CD4-positive, alpha-beta T cell treated with Interleukin-4 for 1 hour (primary cell): ENCODE measurements around the gene ZNF732.
A peak's percentile ranks its signal among the peaks of the same experiment; 100 is the strongest.
"Not testable (repeated sequence)": the region's sequence is repeated elsewhere in the genome, so short reads cannot be mapped to it uniquely, and the experiment has no call there.

Experiments
- DNase-seq, 2 donors: peaks; one replicate each; pipeline ENCODE4 v3.0.0-alpha.2; 2020 to 2022

ZNF732 gene

GRCh38 chr4:304969-305680, at the start of gene ZNF732:
Gene ZNF732 (minus strand): TSS chr4:305474. CDS start chr4:305310, 164 bp downstream.
- no peak for DNase-seq

- DNase-seq, result no peak
Observed at GRCh38 chr4:340011-340410, 34.7 kb upstream of the ZNF732 start.

DNA sequence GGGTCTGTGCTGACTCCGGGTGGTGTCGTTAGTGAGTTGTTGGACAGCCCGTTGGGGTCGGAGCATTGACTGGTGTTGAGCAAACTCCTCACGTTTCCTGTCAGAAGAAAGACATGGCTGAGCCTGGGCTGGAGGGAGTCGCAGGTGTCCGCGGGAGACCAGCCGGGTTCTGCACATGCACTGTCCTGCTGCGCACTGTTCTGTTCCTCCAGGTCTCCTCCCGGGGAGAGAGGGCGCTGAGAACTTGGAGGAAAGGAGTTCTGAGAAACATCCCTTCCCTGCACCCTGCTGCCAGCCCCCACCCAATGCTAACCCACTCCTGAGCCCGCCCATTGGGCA, 33.5 kb upstream of the ZNF732 start:
- DNase-seq, result no peak

GRCh38 chr4:337932-338758, 32.9 kb upstream of the ZNF732 start:
- DNase-seq, result peak in 1 of 2 donors; percentile 13

GRCh38 chr4:337143-337931, 32.1 kb upstream of the ZNF732 start, which contains the start of gene ZNF141:
Gene ZNF141 (plus strand): TSS chr4:337814. CDS start chr4:337984, 170 bp downstream.
- peak; percentile 95 for DNase-seq

GRCh38 chr4:336893-337142, 31.5 kb upstream of the ZNF732 start:
- DNase-seq, result no peak

DNA sequence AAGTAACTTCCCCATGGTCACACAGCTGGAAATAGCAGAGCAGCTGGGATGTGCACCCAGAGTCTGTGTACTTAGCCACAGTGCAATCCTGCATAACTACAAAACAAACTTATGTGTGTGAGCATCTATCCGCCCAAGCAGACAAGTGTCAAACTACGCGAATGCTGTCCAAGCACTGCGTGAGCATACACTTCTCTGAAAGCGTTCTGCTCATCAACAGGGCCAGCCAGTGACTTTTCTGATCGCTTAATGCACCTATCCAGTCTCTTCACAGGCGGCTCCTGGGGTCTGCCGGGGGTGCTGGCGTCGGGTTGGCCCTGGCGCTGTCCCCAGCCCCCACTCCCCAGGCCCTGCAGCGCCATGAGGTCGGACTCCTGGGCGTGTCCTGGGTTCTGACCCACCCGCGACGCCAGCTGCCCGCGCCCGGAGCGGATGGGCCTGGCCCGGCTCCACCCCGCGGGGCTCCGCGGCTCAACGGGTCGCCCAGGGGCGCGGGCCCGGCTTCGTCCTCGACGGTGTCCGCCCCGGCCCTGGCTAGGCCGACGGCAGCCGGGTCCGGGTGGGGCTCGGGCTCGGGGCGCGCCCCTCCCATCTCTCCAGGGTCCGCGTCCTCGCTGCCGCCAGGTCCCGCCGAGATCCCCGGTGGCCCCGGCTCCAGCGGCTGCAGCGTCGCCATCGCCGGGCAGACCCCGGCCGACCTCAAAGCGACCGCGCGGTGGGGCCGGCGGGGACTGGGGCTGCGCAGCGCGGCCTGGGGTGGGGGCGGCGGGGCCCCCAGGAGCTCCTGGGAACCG, 31.0 kb upstream of the ZNF732 start:
- DNase-seq, result no peak

- DNase-seq, result no peak
Observed at GRCh38 chr4:335515-335914, 30.2 kb upstream of the ZNF732 start.

DNA sequence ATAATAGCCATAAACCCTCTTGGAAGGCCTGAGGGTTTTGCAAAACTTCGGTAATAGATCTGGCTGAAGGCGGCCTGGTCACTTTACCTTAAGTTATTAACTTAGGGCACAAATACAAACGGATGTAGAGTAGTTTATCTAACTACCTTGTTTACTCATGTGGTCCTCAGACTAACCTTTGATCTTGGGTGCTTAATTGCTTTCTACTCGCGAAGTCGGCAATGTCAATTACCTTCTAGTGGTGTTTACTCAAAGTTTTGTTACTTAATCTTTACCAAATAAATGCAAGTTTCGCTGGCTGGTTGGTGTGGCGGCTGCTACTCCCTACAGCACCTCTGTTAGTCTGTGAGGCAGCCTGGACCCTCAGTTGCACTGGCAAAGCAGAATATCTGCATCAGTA, 23.5 kb upstream of the ZNF732 start:
- DNase-seq, result no peak

GRCh38 chr4:314296-314903, 9.1 kb upstream of the ZNF732 start:
- DNase-seq, result no peak

- no peak for DNase-seq
Observed at GRCh38 chr4:309807-310206, 4.5 kb upstream of the ZNF732 start.

DNA sequence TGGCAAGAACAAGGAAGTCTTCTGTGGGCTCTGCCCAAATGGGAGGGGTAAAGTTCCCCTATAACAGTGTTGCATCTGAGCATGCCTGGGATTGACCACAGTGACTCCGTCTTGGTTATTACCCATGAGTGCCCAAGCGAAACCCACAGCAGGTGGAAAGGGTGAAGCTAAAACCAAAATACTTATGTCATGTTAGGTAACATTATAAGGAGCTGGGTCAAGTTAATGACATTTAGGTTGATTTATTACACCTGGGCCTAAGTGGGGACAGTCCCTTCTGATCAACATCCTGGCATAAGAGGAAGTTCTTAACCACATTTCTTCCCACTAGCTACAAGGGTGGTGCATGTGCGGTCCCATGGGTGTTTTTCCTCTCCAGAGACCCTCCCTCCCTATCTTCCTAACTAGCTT, 1.3 kb upstream of the ZNF732 start:
- peak in 1 of 2 donors; percentile 26 for DNase-seq

DNA sequence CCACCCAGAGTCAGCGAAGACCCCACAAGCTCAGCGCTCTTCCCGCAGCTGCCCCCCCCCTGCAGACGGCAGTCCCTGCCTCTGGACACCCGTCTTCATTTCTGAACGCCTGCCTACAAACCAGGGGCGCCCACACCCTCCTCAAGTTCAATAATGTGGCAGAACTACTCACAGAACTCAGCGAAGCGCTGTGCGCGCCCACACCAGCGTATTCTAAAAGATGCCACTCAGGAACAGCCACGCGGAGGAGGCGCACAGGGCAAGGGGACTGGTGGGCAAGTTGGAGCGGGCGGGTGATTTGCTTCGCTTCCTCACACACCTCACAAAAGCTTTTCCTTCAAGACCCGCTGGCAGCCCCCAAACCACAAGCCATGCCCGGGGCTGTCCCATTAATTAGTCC, 758 bp downstream of the ZNF732 start:
- DNase-seq, result not testable (repeated sequence)

- no peak for DNase-seq
Observed at GRCh38 chr4:302381-302780, 2.9 kb downstream of the ZNF732 start.

DNA sequence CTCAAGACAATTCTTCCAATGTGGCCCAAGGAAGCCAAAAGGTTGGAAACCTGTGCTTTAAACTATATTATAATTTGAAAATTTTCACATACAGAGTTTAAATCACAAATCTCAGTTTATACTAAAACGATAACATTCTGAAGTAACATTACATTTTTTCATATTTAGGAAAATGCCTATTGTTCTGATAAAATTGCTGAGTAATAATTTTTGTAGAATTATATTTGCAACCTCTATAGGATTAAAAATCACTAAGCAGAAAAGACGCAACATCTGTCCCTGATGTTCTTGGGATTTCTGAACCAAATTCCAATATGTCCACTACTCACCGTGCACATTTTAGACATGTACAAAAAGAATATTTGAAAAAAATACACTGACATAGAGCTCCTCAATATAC, 10.5 kb downstream of the ZNF732 start:
- no peak for DNase-seq

DNA sequence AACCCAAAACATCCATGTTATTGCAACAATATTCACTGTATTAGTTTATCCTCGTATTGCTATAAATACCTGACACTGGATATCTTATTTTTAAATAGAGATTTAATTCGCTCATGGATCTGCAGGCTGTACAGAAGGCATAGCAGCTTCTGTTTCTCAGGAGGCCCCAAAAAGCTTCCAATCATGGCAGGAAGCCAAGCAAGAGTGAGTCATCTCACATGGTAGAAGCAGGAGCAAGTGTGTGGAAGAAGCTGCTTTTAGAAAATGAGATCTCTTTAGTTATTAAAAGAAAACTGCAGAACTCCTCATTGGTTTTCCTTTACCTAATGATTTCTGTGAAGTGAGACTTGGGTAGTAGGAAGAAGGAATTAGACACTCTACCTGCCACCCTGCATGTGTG, 16.4 kb downstream of the ZNF732 start:
- no peak for DNase-seq

- DNase-seq, result no peak
Observed at GRCh38 chr4:273309-274017, 31.8 kb downstream of the ZNF732 start.

DNA sequence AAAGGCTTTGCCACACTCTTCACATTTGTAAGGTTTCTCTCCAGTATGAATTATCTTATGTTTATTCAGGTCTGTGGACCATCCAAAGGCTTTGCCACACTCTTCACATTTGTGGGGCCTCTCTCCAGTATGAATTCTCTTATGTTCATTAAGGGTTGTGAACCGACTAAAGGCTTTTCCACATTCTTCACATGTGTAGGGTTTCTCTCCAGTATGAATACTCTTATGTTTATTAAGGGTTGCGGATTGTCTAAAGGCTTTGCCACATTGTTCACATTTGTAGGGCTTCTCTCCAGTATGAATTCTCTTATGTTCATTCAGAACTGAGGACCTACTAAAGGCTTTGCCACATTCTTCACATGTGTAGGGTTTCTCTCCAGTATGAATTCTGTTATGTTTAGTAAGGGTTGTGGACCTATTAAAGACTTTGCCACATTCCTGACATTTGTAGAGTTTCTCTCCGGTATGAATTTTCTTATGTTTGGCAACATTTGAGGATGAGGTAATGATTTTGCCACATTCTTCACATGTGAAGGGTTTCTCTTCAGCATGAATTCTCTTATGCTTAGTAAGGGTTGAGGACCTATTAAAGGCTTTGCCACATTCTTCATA, 33.7 kb downstream of the ZNF732 start:
- no peak for DNase-seq

GRCh38 chr4:259240-259639, 46.0 kb downstream of the ZNF732 start:
- not testable (repeated sequence) for DNase-seq

GRCh38 chr4:256492-256891, 48.8 kb downstream of the ZNF732 start:
- DNase-seq, result no peak
